ENCODE data around the gene DPYSL4. TPM values are rescaled to one million over a fixed set of nuclear protein-coding genes. Genes with fewer than 3 reads are reported as not detected.

The DPYSL4 gene
- total RNA-seq, 4 donors from 2014 or later: 1.1 to 1.3 TPM; not detected in 2

DNA sequence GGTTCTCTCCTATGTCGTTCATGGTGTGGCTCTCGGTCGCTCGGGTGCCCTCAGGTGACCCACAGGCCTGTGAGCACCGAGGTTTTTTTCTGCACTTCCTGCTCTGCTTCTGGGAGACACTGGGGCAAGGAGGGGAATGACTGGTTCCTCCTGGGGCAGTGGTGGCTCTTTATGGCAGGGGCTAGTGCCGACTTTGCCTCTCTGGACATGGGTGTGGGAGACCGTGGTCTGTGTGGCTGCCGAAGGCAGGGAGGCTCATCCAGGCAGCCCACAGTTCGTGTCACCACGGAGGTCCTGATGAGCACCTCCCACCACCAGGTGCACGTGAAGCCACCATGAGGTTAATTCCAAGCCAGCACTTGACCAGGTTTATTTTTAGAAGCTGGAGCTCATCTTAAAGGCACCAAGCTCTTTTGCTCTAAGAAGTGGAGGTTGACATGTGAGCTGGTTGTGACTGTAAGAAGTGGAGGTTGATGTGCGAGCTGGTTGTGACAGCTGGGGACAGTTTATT lies 24.7 kb upstream of the DPYSL4 start:
- 37 to 44% methylated on average over 12 of the region's 12 CpGs for WGBS, 2 donors
- intact Hi-C loops (cut with DNase I; ENCODE audit: low total_unique reads): no loop called here
- TF ChIP-seq POLR2A (IDR thresholded peaks at IDR 0.05): no peak
- TF ChIP-seq, protein P1, sequence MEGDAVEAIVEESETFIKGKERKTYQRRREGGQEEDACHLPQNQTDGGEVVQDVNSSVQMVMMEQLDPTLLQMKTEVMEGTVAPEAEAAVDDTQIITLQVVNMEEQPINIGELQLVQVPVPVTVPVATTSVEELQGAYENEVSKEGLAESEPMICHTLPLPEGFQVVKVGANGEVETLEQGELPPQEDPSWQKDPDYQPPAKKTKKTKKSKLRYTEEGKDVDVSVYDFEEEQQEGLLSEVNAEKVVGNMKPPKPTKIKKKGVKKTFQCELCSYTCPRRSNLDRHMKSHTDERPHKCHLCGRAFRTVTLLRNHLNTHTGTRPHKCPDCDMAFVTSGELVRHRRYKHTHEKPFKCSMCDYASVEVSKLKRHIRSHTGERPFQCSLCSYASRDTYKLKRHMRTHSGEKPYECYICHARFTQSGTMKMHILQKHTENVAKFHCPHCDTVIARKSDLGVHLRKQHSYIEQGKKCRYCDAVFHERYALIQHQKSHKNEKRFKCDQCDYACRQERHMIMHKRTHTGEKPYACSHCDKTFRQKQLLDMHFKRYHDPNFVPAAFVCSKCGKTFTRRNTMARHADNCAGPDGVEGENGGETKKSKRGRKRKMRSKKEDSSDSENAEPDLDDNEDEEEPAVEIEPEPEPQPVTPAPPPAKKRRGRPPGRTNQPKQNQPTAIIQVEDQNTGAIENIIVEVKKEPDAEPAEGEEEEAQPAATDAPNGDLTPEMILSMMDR (IDR thresholded peaks at IDR 0.05): no peak
- DNase-seq (ENCODE audit: low spot score in 2 of 2): no peak
- no peak overlapping the region for H3K4me3 ChIP-seq (ENCODE audit: low read depth, poor library complexity, severe bottlenecking)

DNA sequence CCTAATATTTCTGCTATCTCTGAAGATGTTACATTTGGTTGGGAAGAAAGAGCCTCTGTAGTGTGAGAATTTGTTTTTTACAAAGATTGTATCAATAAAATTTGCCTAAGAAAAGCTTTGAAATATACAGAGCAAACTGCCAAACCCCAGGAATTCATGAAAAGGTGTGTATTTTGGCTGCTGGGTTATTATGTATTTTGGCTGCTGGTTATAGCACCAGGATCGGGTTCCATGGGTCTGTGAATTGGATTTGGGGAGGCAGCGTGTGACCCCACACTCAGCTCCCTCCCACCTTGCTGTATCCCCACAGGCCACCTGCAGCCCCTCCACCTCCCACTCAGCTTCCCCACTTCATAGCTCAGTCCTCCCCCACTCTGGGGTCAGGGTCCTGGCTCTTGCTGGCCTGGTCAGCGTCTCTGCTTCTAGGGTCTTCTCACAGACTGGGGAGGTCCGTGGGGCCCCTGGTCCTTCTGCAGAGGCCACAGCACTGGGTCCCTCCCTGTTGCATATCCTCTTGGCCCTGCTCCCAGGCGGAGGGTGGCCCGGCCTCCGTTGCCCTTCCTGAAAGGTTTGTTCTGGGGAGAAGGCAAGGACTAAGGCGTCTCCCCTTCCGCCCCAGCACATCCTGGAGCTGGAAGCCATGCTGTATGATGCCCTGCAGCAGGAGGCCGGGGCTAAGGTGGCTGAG lies 24.0 kb upstream of the DPYSL4 start:
- intact Hi-C loops (cut with DNase I; ENCODE audit: low total_unique reads): no loop called here
- WGBS, 2 donors: 43 to 47% methylated on average over 10 of the region's 10 CpGs
- no peak for DNase-seq (ENCODE audit: low spot score in 2 of 2)
- H3K4me3 ChIP-seq (ENCODE audit: low read depth, poor library complexity, severe bottlenecking): no peak overlapping the region
- no peak for TF ChIP-seq POLR2A (IDR thresholded peaks at IDR 0.05)
- TF ChIP-seq, protein P1 (IDR thresholded peaks at IDR 0.05): no peak

DNA sequence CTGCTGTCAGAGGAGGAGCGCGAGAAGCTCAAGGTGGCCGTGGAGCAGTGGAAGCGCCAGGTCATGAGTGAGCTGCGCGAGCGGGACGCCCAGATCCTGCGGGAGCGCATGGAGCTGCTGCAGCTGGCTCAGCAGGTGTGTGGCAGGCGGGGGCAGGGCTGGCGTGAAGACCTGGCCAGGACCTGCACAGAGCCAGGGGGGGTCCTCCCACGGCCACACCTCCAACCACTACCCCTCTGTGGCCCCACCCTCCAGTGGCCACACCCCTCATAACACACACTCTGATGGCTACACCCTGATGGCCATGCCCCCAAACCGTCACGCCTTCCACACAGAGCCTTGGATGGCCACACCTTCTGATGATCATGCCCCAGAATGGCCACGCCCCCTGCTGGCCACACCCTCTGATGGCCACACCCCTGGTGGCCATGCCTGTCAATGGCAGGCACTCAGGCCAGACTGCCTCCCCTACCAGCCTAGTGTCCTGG lies 23.4 kb upstream of the DPYSL4 start:
- TF ChIP-seq POLR2A (IDR thresholded peaks at IDR 0.05): no peak
- TF ChIP-seq, protein P1 (IDR thresholded peaks at IDR 0.05): no peak
- no peak for DNase-seq (ENCODE audit: low spot score in 2 of 2)
- no peak overlapping the region for H3K4me3 ChIP-seq (ENCODE audit: low read depth, poor library complexity, severe bottlenecking)
- WGBS, 2 donors: 38 to 76% methylated on average over 9 to 15 of the region's 16 CpGs
- intact Hi-C loops (cut with DNase I; ENCODE audit: low total_unique reads): no loop called here

DNA sequence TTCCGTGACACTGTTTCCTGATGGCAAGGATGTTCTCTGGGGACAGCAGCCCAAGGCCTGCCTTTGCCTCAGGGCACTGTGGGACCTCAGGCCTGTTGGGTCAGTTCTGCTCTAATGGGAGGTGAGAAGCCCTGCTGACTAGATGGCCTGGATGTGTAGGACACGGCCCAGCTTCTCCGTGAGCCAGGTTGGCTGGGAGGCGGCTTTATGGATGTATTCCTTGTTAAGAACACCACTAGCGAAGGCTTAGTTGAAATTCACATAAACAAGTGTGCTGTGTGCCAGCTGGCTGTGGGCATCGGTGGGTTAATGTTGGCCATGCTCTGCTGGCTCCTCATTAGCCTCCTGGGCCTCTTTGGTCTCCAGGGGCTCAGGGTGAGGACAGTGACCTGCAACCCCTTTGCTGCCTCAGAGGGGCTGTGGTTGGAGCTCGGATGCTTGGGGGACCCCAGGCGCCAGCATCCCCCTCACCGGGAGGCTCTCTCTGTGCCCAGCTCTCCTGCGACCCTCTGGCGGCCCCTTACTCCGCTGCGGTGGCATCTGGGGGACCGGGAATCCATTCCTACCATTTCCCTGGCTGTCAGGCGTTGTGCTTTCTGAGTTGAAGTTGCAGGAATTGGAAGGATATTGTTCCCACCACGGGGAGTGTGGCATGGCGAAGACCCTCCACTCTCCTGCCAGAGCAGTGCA lies 22.8 kb upstream of the DPYSL4 start:
- intact Hi-C loops (cut with DNase I; ENCODE audit: low total_unique reads): no loop called here
- 79 to 81% methylated on average over 17 of the region's 17 CpGs for WGBS, 2 donors
- no peak overlapping the region for H3K4me3 ChIP-seq (ENCODE audit: low read depth, poor library complexity, severe bottlenecking)
- TF ChIP-seq, protein P1 (IDR thresholded peaks at IDR 0.05): no peak
- no peak for TF ChIP-seq POLR2A (IDR thresholded peaks at IDR 0.05)
- no peak for DNase-seq (ENCODE audit: low spot score in 2 of 2)

DNA sequence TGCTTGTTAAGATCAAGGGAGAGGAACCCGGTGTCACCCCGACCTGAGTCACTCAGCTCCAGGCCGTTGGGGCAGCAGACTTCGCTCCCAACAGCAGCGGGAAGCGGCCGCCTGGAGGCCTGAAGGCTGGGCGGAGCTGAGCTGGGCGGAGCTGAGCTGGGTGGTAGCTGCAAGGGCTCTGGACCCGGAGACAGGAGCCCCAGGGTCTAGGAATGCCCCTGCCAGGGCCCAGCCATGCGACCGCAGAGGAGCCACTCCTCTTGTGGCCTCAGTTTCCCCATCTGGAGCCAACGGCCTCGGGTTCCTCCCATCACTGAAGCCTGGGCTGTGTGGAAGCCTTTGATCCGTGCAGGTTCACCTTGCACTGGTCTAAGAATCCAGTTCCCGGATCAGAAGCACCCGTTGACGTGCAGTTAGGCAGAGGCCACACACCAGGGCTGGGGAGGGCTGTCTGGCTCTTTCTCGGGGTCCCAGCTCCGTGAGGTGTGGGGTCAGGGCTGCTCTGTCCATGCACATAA lies 21.9 kb upstream of the DPYSL4 start:
- intact Hi-C loops (cut with DNase I; ENCODE audit: low total_unique reads): no loop called here
- H3K4me3 ChIP-seq (ENCODE audit: low read depth, poor library complexity, severe bottlenecking): no peak overlapping the region
- TF ChIP-seq POLR2A (IDR thresholded peaks at IDR 0.05): no peak
- TF ChIP-seq, protein P1 (IDR thresholded peaks at IDR 0.05): no peak
- DNase-seq (ENCODE audit: low spot score in 2 of 2): no peak
- 36 to 48% methylated on average over 17 to 20 of the region's 20 CpGs for WGBS, 2 donors

All from lower leg skin (tissue), 4 donors.